Neural progenitor cell (in vitro differentiated cells): ENCODE measurements around the gene ABI3BP.

Experiments
- EZH2 ChIP-seq: fragments of 200-600 bp; sonication (generic); IDR thresholded peaks from 2 replicates; pipeline ENCODE4 v1.6.1; 2017; ENCODE audit warnings: antibody characterized with exemption, mild to moderate bottlenecking, moderate library complexity
- EZH2phosphoT487 ChIP-seq: fragments of 200-600 bp; sonication (generic); IDR thresholded peaks from 2 replicates; pipeline ENCODE4 v1.6.1; 2017; ENCODE audit warnings: antibody characterized with exemption
- TF ChIP-seq, protein P1 (sequence below): fragments of 200-600 bp; sonication (generic); IDR thresholded peaks from 2 replicates; pipeline ENCODE4 v1.5.1; 2017; ENCODE audit warnings: antibody characterized with exemption, mild to moderate bottlenecking

DNA sequence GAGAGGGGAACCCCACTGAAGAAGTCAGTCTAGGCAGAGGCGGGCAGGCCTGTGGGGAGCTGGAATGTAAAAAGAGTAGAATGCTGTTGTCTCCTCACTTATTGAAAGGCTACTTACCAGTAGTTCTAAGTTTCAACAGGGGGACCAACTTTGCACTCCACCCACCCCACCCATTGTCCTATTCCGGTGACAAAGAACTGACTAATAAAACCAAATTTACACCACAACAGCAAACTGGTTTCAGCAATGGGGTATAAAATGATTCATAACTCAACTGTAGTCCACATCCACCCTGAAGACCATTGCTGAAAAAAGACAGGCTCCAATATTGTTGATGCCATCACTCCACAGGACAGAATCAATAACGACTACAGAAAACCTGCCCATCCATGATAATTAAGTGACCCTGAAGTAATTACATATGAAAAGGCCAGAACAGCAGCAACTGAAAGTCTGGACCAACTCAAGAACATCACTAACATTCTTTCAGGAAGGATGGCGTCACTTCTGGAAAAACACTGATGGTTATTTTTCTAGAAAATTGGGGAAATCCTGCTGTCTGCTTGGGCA lies 80.2 kb downstream of the ABI3BP start:
- TF ChIP-seq, protein P1, sequence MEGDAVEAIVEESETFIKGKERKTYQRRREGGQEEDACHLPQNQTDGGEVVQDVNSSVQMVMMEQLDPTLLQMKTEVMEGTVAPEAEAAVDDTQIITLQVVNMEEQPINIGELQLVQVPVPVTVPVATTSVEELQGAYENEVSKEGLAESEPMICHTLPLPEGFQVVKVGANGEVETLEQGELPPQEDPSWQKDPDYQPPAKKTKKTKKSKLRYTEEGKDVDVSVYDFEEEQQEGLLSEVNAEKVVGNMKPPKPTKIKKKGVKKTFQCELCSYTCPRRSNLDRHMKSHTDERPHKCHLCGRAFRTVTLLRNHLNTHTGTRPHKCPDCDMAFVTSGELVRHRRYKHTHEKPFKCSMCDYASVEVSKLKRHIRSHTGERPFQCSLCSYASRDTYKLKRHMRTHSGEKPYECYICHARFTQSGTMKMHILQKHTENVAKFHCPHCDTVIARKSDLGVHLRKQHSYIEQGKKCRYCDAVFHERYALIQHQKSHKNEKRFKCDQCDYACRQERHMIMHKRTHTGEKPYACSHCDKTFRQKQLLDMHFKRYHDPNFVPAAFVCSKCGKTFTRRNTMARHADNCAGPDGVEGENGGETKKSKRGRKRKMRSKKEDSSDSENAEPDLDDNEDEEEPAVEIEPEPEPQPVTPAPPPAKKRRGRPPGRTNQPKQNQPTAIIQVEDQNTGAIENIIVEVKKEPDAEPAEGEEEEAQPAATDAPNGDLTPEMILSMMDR: no peak
- no peak for TF ChIP-seq EZH2
- no peak for TF ChIP-seq EZH2phosphoT487
